Dermis blood vessel endothelial cell (primary cell): ENCODE results near the gene RAP1GDS1. TPM values are rescaled to one million over a fixed set of nuclear protein-coding genes. Genes with fewer than 3 reads are reported as not detected.
A peak's percentile ranks its signal among the peaks of the same experiment; 100 is the strongest.
"Not testable (repeated sequence)": the region's sequence is repeated elsewhere in the genome, so short reads cannot be mapped to it uniquely, and the experiment has no call there.

Experiments
- DNase-seq: peaks from one replicate; pipeline ENCODE4 v3.0.0; 2010
- total RNA-seq: library from RNA; depleted of rRNA; stranded (reverse); fragments of >200 nt; gene quantifications from 2 replicates; pipeline ENCODE4 v1.2.3, GENCODE V29; 2014

RAP1GDS1 gene
- total RNA-seq, 1 donor from 2014 or later: 62.3 TPM

- not testable (repeated sequence) for DNase-seq
Measured at GRCh38 chr4:98288671-98289070, 27.5 kb downstream of the RAP1GDS1 start.

DNA sequence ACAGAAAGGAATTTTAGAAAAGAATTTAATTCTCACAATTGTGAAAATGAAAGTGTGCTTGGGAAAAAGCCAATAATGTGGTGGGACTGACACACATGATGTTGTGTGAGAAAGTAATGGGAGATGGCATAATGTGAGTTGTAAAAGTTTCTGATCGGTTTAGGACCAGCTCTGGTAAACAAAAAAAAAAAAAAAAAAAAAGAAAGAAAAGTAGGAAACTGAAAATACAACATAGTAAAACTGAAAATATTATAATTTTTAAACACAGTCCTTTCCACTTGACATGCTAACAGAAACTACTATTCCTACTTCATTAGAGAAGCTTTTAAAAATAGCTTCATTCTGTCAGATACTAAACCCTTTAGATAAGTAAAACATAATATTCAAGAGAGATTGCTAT is 28.2 kb downstream of the RAP1GDS1 start:
- DNase-seq: no peak

DNA sequence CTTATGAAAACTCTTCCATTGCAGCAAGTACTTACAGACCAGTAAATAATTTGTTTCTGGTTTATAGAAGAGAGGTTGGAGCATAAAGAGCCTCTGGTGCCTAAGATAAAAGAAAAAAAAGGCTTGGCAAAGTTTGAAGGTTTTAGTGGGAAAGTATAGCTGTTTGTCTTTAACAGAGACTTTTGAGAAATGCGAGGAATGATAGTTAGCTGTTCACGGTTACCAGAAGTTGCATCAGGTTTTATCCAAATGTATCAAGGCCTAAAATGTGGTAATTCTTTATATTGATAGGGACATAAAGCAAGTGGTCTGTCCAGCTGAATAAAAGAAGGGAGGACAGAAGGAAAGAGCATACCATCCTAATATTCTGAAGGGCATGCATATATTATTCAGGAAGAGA is 29.3 kb downstream of the RAP1GDS1 start:
- DNase-seq: no peak

DNA sequence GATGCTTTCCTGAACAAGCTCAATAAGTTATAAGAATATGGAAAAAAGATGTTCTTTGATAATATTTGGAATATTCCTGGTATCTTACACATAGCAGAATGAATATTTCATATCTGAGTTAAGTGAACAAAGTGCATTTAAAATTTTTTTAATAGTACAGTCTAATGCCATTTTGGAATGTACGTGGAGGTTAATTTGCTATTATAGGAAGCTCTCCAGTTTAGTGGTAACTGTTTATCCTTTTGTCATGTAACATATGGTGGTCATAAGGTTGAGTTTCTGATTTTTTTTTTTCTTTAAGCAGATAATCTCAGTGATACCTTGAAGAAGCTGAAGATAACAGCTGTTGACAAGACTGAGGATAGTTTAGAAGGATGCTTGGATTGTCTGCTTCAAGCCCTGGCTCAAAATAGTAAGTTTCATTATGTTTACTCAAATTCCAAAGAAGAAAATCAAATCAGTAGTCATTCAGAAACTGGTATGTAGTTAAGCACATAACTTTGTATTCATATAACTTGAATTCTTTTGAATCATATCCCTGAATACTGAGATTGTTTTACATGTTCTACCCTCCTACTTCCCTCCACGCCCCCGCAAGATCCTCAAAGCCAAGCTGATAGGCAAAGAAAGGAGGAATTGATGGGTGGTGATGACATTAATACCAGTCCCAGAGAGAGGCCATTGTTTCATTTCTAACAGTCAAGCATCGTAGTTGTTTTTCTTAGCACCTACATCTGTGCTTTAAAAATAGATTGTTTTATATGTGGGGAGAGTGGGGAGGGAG is 32.1 kb downstream of the RAP1GDS1 start:
- no peak for DNase-seq

DNA sequence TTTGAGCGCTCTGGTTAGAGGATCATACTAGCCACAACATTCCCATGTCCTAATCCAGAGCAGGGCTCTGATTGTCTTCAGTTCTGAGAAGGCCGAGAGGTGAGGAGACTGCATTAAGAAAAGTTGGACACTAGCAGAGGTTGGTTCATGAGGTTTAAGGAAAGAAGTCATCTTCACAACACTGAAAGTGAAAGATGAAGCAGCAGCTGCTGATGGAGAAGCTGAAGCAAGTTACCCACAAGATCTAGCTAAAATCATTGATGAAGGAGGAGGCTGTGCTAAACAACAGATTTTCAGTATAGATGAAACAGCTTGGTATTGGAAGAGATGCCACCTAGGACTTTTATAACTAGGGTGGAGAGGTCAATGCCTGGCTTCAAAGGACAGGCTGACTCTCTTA is 36.8 kb downstream of the RAP1GDS1 start:
- no peak for DNase-seq

- DNase-seq: no peak
Measured at GRCh38 chr4:98300706-98301105, 39.5 kb downstream of the RAP1GDS1 start.

GRCh38 chr4:98305576-98305975 is 44.4 kb downstream of the RAP1GDS1 start:
- no peak for DNase-seq

GRCh38 chr4:98310867-98311266 is 49.7 kb downstream of the RAP1GDS1 start:
- no peak for DNase-seq

GRCh38 chr4:98311656-98312055 is 50.5 kb downstream of the RAP1GDS1 start:
- no peak for DNase-seq

DNA sequence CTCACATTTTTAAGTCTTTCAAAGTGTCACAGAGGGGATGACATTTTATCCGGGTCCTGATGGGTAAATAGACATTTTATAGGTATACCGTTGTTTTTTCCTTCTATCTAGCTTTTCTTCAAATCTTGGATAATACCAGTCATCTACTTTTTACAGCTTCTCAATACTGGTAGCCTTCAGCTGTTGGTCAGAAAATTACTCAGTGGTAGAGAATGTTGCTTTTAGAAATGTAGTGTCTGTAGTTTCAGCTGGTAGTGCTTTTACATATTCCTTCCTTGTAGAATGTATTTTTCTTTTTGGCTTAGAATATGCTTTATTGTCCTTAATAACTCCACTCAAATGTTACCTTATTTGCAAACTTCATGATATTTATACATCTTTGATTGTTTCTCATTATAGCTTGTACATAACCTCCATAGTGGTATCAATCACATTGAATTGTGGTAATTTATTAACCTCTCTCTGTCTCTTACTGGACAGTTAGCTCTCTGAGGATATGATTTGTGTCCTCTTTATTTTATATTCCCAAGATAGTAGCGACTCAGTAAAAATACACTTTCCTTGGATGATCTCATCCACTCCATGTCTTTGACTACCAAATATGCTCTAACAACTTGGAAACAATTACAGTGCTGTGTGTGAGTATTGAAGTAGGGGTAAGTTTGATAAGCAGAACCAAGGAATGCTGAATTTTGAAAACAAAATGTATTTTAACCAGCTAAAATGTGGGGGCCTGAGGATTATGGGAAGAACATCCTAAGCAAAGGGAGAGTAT is 53.8 kb downstream of the RAP1GDS1 start:
- no peak for DNase-seq

- DNase-seq: no peak
Measured at GRCh38 chr4:98318521-98318920, 57.3 kb downstream of the RAP1GDS1 start.

DNA sequence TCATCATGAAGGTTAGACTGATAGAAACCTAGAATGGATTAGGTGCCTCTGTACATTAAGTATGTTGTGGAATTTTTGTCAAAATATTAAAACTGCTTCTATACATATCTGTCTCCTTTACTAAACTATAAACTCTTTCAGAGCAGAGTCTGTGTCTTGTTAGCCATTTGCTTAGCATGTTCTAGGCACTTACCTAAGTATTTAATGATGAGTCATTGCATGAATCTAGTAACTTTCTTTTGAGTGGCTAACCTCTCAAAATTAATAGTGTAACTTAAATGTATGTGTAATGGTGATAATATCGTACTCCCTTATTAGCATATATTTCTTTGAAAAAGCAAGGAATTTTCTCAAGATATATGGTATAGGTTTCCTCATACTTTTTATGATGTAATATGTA is 57.8 kb downstream of the RAP1GDS1 start:
- DNase-seq: no peak

- DNase-seq: no peak
Measured at GRCh38 chr4:98326168-98326567, 65.0 kb downstream of the RAP1GDS1 start.

- no peak for DNase-seq
Measured at GRCh38 chr4:98327694-98328093, 66.5 kb downstream of the RAP1GDS1 start.

DNA sequence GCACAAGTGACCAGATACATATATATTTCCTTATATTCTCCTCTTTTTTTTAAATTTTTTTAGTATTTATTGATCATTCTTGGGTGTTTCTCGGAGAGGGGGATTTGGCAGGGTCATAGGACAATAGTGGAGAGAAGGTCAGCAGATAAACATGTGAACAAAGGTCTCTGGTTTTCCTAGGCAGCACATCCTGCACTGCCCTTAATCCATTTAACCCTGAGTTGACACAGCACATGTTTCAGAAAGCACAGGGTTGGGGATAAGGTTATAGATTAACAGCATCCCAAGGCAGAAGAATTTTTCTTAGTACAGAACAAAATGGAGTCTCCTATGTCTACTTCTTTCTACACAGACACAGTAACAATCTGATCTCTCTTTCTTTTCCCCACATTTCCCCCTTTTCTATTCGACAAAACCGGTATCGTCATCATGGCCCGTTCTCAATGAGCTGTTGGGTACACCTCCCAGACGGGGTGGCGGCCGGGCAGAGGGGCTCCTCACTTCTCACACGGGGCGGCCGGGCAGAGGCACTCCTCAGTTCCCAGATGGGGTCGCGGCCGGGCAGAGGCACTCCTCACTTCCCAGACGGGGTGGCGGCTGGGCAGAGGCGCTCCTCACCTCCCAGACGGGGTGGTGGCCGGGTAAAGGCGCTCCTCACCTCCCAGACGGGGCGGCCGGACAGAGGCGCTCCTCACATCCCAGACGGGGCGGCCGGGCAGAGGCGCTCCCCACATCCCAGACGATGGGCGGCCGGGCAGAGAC is 68.9 kb downstream of the RAP1GDS1 start:
- DNase-seq: not testable (repeated sequence)

GRCh38 chr4:98332017-98332416 is 70.8 kb downstream of the RAP1GDS1 start:
- DNase-seq: no peak

- no peak for DNase-seq
Measured at GRCh38 chr4:98334461-98334860, 73.3 kb downstream of the RAP1GDS1 start.

DNA sequence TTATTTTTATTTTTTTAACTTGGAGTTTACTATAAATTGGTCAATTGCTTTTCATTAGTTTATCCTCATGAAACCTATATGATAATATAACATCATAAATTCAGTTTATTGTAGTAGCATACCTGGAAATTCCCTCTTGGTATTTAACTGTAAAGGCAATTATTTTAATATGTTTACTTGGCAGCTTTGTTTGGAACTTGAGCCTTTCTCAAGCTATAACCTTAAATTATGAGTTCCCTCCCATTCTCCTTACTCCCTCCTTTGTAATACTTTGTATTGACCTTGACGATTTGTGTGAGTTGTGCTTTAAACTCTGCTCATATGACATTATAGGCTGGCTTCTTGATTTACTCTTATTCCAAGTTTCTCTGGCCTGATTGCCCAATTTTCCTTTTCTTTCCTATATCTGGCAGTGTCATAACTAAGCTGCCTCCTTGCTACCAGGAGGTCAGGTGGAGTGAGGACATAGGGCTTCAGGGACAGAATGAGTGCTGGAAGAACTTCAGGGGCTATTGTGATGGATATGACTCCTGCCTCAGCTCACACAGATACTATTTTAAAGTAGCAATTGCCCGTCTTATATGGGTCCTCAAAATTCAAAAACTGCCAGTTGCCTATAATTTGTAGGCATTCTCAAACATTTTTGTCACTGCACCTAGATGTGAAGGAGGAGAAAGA is 77.7 kb downstream of the RAP1GDS1 start:
- no peak for DNase-seq

GRCh38 chr4:98341309-98341708 is 80.1 kb downstream of the RAP1GDS1 start:
- DNase-seq: no peak

GRCh38 chr4:98343626-98344025 is 82.4 kb downstream of the RAP1GDS1 start:
- DNase-seq: no peak

DNA sequence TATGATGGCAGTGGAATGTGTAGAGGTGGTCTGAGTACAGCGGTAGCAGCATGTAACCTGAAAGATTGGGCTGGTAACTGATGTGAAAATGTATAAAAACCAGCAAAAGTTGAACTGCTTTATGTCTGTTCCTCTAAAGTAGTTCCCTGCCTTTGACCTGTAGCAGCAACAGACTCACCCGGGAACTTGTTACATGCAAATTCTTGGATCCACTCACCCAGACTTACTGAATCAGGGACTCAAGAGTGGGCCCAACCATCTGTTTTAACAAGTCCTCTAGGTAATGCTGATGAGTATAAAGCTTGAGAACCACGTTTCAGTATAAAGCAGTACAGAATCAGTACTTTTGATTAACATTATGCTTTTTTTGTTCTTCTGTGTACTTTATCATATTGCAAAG is 84.7 kb downstream of the RAP1GDS1 start:
- DNase-seq: no peak

DNA sequence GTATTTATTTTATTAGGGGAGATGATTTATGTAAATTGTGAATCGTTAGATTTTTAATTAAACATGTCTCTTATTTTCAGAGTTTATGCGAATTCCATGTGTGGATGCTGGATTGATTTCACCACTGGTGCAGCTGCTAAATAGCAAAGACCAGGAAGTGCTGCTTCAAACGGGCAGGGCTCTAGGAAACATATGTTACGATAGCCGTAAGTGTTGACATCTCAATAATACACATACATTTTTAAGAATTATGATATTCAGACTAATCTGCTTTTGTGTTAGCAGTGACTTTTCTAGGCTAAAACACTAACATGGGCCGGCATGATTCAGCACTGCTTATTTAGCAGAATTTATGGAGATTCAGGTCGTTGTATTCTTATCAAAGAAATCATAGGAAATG is 91.2 kb downstream of the RAP1GDS1 start:
- DNase-seq: peak; percentile 54

DNA sequence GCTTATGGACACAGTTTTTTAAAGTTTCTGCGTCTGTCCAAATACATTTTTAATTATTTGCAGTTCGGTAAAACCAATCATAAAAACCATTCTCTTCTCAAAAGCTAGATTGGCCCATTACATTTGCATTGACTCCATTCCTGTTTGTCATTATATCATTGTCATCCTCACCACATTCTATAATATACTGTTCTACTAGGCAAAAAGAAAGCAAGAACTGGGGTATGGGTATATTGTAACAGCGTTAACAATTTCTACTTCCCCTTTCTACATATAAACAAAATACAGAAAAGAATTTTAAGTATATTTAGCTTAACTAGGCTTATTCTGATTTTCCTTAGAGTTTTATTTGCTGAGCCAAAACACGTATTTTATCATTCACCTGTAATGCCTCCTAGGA is 91.8 kb downstream of the RAP1GDS1 start:
- DNase-seq: no peak
